GM12874 (cell line): ENCODE data around the gene CHAT.

ENCODE experiments used
- CTCF ChIP-seq: IDR thresholded peaks from 2 replicates; pipeline ENCODE4 v1.5.1; 2011; ENCODE audit warnings: low read depth, mild to moderate bottlenecking, control low read depth, low read length, moderate library complexity; ENCODE audit not compliant: insufficient read depth

Gene CHAT

GRCh38 chr10:49682879-49683278, 69.0 kb downstream of the CHAT start:
- no peak for TF ChIP-seq CTCF

- TF ChIP-seq CTCF, result no peak
Measured at GRCh38 chr10:49686651-49687050, 72.8 kb downstream of the CHAT start.

DNA sequence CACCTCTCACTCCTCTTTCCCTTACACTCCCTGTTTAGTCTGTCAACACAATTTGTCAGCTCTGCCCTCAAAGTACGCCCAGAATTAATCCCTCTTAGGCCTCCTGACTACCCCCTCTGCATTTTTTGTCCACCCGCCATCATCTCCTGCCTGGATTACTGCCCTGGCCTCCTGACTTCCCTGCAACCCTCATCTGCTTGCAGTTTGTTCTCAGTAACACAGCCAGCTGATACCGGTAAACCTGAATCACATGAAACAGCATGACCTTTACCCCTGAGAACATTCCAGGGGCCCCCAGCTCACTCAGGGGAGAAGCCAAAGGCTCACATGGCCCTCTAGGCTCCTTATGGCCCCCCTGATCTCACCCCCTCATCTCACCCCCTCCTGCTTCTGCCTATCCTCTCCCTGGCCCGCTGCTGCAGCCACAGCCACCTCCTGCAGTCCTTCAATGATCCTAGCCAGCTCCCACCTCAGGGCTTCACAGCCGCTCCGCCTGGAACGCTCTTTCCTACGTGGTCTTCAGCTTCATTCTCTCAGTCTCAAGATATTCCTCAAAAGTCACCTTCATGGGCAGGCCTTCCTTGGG, 74.5 kb downstream of the CHAT start:
- no peak for TF ChIP-seq CTCF

DNA sequence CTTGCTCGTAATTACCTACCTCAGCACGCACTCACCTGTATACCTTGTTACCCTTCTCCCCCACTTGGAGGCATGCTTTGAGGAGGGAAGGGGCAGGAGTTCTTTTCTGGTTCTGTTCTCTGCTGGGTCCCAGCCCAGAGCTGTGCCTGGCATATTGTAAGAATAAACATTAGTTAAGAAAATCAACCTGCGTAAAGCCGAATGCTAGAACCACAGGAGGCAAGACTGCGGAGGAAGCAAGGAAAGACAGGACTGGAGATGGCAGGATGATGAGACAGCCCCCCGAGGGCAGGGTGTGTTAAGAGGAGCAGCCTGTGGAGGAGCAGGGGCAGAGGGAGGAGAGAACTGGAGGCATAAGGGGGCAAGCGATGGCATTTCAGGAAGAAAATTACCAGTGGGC, 75.1 kb downstream of the CHAT start:
- no peak for TF ChIP-seq CTCF

DNA sequence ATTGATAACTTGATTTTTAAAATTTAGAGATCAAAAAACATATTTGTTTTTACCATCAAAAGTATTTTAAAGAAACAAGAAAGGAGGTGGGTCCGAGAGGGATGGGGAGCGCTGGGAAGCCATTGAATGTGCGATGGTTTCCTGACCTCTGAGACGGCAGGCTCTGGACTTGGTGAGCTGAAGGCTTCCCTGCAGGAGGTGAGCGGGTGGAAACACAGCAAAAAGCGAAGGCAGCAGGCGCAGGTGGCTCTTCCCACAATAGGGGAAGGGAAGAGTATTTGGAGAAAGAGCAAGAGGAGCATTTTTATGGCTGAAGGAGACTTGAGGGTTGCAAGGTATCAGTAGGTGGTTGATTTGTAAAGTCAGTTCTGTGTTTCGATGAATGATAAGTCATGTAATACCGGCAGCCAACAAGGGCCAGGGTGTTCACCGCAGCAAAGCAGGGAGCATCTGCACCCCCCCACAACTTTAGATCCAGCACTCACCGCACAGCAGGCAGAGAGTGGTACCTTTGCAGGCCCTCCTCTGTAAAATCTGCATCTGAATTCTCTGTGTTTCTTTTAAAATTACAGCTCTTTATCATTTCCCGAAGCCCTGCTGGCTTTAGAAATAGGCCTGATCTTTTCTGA, 76.2 kb downstream of the CHAT start:
- no peak for TF ChIP-seq CTCF

DNA sequence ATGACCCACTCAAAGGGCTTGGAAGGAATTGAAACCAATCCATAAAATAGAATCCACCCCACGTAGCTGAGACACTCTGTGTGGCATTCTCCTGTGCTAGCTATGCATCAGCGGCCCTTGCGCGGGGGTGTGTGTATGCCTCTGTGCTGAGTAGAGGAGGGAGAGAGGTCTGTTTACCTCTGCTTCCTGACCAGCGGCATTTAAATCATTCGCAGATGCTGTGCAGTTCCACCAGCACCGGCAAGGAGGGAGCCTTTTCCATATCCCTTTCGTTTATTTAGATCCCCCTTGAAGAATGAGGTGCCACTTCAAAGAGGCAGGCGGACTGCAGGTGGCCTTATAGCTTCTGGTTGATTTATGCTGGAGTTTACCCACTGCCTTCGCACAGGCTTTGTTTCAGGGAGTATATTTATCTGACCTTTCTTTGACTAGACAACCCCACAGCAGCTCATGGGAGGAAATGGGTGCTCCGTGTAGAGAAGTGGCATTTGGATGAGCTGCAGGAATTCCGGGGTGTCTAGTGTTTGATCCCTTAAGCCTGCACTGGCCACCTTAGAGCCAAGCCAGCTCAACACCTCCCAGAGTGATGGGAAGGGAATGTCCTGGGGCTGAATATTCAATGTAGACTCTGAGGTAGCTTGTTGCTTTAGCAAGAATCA, 77.0 kb downstream of the CHAT start:
- TF ChIP-seq CTCF, result no peak

DNA sequence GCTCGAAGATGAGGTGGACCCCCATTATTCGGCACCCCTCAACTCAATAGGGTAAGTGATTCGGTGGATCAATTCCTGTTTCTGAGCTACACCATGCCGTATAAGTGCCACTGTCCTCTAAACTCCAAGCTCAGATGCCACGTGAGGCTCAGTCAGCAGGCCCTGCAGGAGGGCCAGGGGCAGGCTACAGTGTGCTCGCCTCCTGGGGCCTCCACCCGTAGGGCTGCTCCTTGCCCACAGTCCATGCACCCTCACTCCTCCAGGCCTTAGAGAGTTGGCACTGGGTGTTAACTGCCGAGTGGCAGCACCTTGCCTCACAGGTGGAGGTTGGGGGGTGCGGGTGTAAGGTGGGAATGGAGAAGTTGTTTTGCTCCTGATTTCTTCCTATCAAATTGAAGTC, 77.8 kb downstream of the CHAT start:
- no peak for TF ChIP-seq CTCF
